ENCODE data around the gene PPM1J.

DNA sequence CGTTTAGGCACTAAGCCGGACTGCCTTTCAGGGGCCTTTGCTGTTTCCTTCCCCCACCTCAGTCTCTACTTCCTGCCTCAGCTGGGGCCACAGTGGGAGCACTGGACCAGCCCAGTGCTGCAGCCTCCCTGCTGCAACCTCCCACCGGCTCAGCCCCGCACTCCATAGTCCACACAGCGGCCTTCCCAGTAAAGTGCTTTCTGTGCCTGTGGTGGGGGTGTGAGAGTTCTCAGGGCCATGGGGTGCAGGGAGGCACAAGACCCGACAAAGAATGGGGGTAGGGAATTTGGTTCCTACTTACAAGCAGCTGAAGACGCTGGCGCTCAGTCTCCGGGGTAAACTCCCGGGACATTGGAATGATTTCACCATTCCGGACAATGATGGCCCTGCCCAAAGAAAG is 3.5 kb downstream of the PPM1J start:
- TF ChIP-seq, protein P1, sequence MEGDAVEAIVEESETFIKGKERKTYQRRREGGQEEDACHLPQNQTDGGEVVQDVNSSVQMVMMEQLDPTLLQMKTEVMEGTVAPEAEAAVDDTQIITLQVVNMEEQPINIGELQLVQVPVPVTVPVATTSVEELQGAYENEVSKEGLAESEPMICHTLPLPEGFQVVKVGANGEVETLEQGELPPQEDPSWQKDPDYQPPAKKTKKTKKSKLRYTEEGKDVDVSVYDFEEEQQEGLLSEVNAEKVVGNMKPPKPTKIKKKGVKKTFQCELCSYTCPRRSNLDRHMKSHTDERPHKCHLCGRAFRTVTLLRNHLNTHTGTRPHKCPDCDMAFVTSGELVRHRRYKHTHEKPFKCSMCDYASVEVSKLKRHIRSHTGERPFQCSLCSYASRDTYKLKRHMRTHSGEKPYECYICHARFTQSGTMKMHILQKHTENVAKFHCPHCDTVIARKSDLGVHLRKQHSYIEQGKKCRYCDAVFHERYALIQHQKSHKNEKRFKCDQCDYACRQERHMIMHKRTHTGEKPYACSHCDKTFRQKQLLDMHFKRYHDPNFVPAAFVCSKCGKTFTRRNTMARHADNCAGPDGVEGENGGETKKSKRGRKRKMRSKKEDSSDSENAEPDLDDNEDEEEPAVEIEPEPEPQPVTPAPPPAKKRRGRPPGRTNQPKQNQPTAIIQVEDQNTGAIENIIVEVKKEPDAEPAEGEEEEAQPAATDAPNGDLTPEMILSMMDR (conservative IDR thresholded peaks at IDR 0.05; ENCODE audit: low read depth, low read length): no peak
- TF ChIP-seq EZH2 (IDR thresholded peaks at IDR 0.05; ENCODE audit: borderline replicate concordance, low read depth, low read length, poor library complexity, severe bottlenecking): no peak
